Fibroblast of peridontal ligament (primary cell): ENCODE results near the gene B3GNT7.
"Not testable (repeated sequence)": the region's sequence is repeated elsewhere in the genome, so short reads cannot be mapped to it uniquely, and the experiment has no call there.

ENCODE experiments used
- DNase-seq: peaks from one replicate; pipeline ENCODE4 v3.0.0-alpha.2; 2010; ENCODE audit errors: extremely low read depth

The B3GNT7 gene

GRCh38 chr2:231400681-231401080 lies 5.2 kb downstream of the B3GNT7 start:
- not testable (repeated sequence) for DNase-seq

- DNase-seq: not testable (repeated sequence)
Observed at GRCh38 chr2:231401101-231401500, 5.6 kb downstream of the B3GNT7 start.

- not testable (repeated sequence) for DNase-seq
Observed at GRCh38 chr2:231403421-231404182, 8.1 kb downstream of the B3GNT7 start.

GRCh38 chr2:231404183-231404578 lies 8.7 kb downstream of the B3GNT7 start:
- not testable (repeated sequence) for DNase-seq

- DNase-seq: not testable (repeated sequence)
Observed at GRCh38 chr2:231405601-231406367, 10.3 kb downstream of the B3GNT7 start.

GRCh38 chr2:231407686-231408085 lies 12.2 kb downstream of the B3GNT7 start:
- not testable (repeated sequence) for DNase-seq

- not testable (repeated sequence) for DNase-seq
Observed at GRCh38 chr2:231408304-231408703, 12.8 kb downstream of the B3GNT7 start.

- no peak for DNase-seq
Observed at GRCh38 chr2:231409776-231410175, 14.3 kb downstream of the B3GNT7 start.

GRCh38 chr2:231410293-231411004 lies 14.9 kb downstream of the B3GNT7 start:
- no peak for DNase-seq

GRCh38 chr2:231411237-231411636 lies 15.7 kb downstream of the B3GNT7 start:
- no peak for DNase-seq

- peak; percentile 67 for DNase-seq
Observed at GRCh38 chr2:231411831-231412617, 16.5 kb downstream of the B3GNT7 start.

- DNase-seq: no peak
Observed at GRCh38 chr2:231412618-231412963, 17.1 kb downstream of the B3GNT7 start.

- no peak for DNase-seq
Observed at GRCh38 chr2:231413456-231413855, 17.9 kb downstream of the B3GNT7 start.

GRCh38 chr2:231413921-231414476 lies 18.5 kb downstream of the B3GNT7 start:
- no peak for DNase-seq

- DNase-seq: no peak
Observed at GRCh38 chr2:231415029-231415428, 19.5 kb downstream of the B3GNT7 start.

- no peak for DNase-seq
Observed at GRCh38 chr2:231418820-231419640, 23.5 kb downstream of the B3GNT7 start.

- DNase-seq: no peak
Observed at GRCh38 chr2:231421051-231421580, 25.6 kb downstream of the B3GNT7 start.

GRCh38 chr2:231422056-231422455 lies 26.5 kb downstream of the B3GNT7 start:
- DNase-seq: no peak

- DNase-seq: no peak
Observed at GRCh38 chr2:231423176-231423575, 27.7 kb downstream of the B3GNT7 start.

- no peak for DNase-seq
Observed at GRCh38 chr2:231425291-231425810, 29.8 kb downstream of the B3GNT7 start.
